B cell (primary cell): ENCODE results near the gene GNA12. TPM values are rescaled to one million over a fixed set of nuclear protein-coding genes. Genes with fewer than 3 reads are reported as not detected.

Experiments used
- ATAC-seq: fragments of 200-7000 bp; cut with Tn5 transposase; one replicate; pipeline ENCODE4 v1.10.0; 2021; ENCODE audit warnings: low read depth, mild to moderate bottlenecking, moderate number of reproducible peaks, moderate library complexity
- CTCF ChIA-PET: fragments of 350-600 bp; sonication (Branson Sonifier 250); formaldehyde crosslinking; loops from one replicate; lab custom pipeline; 2021; ENCODE audit warnings: antibody characterized with exemption, inconsistent platforms; lab: Charles Lee
- POLR2A ChIA-PET: fragments of 350-600 bp; sonication (Branson Sonifier 250); formaldehyde crosslinking; loops from one replicate; lab custom pipeline; 2021; ENCODE audit warnings: antibody characterized with exemption; lab: Charles Lee
- DNase-seq: peaks from one replicate; pipeline ENCODE4 v3.0.0; 2013
- H2AFZ ChIP-seq: 2 replicates; pipeline ENCODE4 v1.6.1; 2012; ENCODE audit warnings: mild to moderate bottlenecking, low read depth, low read length; ENCODE audit not compliant: insufficient read depth, poor library complexity, severe bottlenecking
- H3K27ac ChIP-seq, 2 donors: 1 replicate in 1 of 2; 2 replicates in 1 of 2; pipeline ENCODE4 v1.5.1; 2012 to 2013; ENCODE audit warnings: low read length in 2 of 2, mild to moderate bottlenecking in 2 of 2, moderate library complexity in 1 of 2
- H3K27me3 ChIP-seq, 4 experiments: fragments of 200-600 bp in 1 of 4; sonication (generic) in 1 of 4; replicated peaks in 1 of 4; 1 replicate in 2 of 4; 2 replicates in 2 of 4; pipeline versions ENCODE4 v1.6.1 to v1.7.0; 2013 to 2016; ENCODE audit warnings: low read length in 3 of 4, mild to moderate bottlenecking in 2 of 4, mixed read lengths in 1 of 4, moderate library complexity in 1 of 4; ENCODE audit not compliant: insufficient read depth in 4 of 4, control insufficient read depth in 3 of 4; ENCODE audit errors: control extremely low read depth in 1 of 4
- H3K36me3 ChIP-seq, 2 experiments: replicated peaks in 1 of 2; 1 replicate in 1 of 2; 2 replicates in 1 of 2; pipeline versions ENCODE4 v1.6.1 to v1.7.1; 2013; ENCODE audit warnings: low read length in 1 of 2; ENCODE audit not compliant: insufficient read depth in 2 of 2, control insufficient read depth in 1 of 2; ENCODE audit errors: control extremely low read depth in 1 of 2, extremely low read depth in 1 of 2
- H3K4me1 ChIP-seq, 2 donors: fragments of 200-600 bp in 1 of 2; sonication (generic) in 1 of 2; 1 replicate in 1 of 2; 2 replicates in 1 of 2; pipeline versions ENCODE4 v1.5.1 to v1.6.1; 2013 to 2017; ENCODE audit warnings: low read length in 2 of 2; ENCODE audit not compliant: control insufficient read depth in 2 of 2, insufficient read depth in 2 of 2
- H3K4me2 ChIP-seq: replicated peaks from 2 replicates; pipeline ENCODE3; 2012; ENCODE audit warnings: mild to moderate bottlenecking, low read depth, low read length; ENCODE audit not compliant: poor library complexity, severe bottlenecking
- H3K4me3 ChIP-seq, 5 experiments: fragments of 200-600 bp in 1 of 5; sonication (generic) in 1 of 5; 1 replicate in 3 of 5; 2 replicates in 2 of 5; pipeline versions ENCODE4 v1.5.1 to v1.7.0; 2011 to 2016; ENCODE audit warnings: low read length in 4 of 5, mild to moderate bottlenecking in 4 of 5, low read depth in 2 of 5, control low read depth in 1 of 5, moderate library complexity in 1 of 5; ENCODE audit not compliant: insufficient read depth in 1 of 5; ENCODE audit errors: control extremely low read depth in 1 of 5, extremely low read depth in 1 of 5
- H3K79me2 ChIP-seq: fragments of 200-600 bp; sonication (generic); one replicate; pipeline ENCODE4 v1.6.0; 2016; ENCODE audit warnings: low read length; ENCODE audit not compliant: control insufficient read depth, insufficient read depth
- H3K9ac ChIP-seq: fragments of 200-600 bp; sonication (generic); 2 replicates; pipeline ENCODE4 v1.6.1; 2017; ENCODE audit warnings: mild to moderate bottlenecking, low read length, moderate library complexity
- H3K9me3 ChIP-seq, 3 donors: one replicate each; pipeline versions ENCODE4 v1.6.1 to v1.7.1; 2013; ENCODE audit warnings: low read length in 2 of 3; ENCODE audit not compliant: control insufficient read depth in 2 of 3, insufficient read depth in 1 of 3; ENCODE audit errors: control extremely low read depth in 1 of 3
- H4K20me1 ChIP-seq: 2 replicates; pipeline ENCODE4 v1.6.0; 2012; ENCODE audit warnings: mild to moderate bottlenecking, low read length; ENCODE audit not compliant: insufficient read depth, control insufficient read depth, poor library complexity, severe bottlenecking
- H3K27ac Mint-ChIP-seq: one replicate; pipeline ENCODE4 v1.8.0; 2021; ENCODE audit warnings: mixed read lengths
- H3K27me3 Mint-ChIP-seq: one replicate; pipeline ENCODE4 v1.8.0; 2021; ENCODE audit warnings: mixed read lengths
- H3K4me1 Mint-ChIP-seq: one replicate; pipeline ENCODE4 v1.8.0; 2021; ENCODE audit warnings: mixed read lengths
- H3K4me3 Mint-ChIP-seq: one replicate; pipeline ENCODE4 v1.8.0; 2021; ENCODE audit warnings: mixed read lengths
- H3K9me3 Mint-ChIP-seq: one replicate; pipeline ENCODE4 v1.8.0; 2022; ENCODE audit warnings: mixed read lengths; ENCODE audit not compliant: insufficient read depth
- EZH2 ChIP-seq: IDR thresholded peaks from 2 replicates; pipeline ENCODE4 v1.6.1; 2012; ENCODE audit warnings: borderline replicate concordance, low read depth, mild to moderate bottlenecking, moderate library complexity, low read length; ENCODE audit not compliant: insufficient read depth, poor library complexity, severe bottlenecking
- WGBS: methylation state at CpG from one replicate; pipeline ENCODE4 v1.1.5; 2013; ENCODE audit warnings: missing lambda C conversion rate; ENCODE audit not compliant: insufficient coverage; 5-methylcytosine and 5-hydroxymethylcytosine counted together
- intact Hi-C: fragments of 100-400 bp; cut with micrococcal nuclease; formaldehyde crosslinking; loops from one replicate; pipeline ENCODE4 v1.10.0; 2022
- polyA plus RNA-seq: library from polyadenylated mRNA; depleted of rRNA; stranded (reverse); fragments of >200 nt; gene quantifications from 2 replicates; pipeline ENCODE4 v1.2.3, GENCODE V29; 2012
- total RNA-seq, 2 donors: library from RNA; stranded (reverse); fragments of 120-200 nt in 1 of 2; gene quantifications; 1 replicate in 1 of 2; 2 replicates in 1 of 2; pipeline versions ENCODE4 v1.2.3 to v1.2.4, GENCODE V29; 2013 to 2022
- TF ChIP-seq, protein P1 (sequence below): fragments of 200-600 bp; IDR thresholded peaks from one replicate; pipeline ENCODE4 v1.8.0; 2022; ENCODE audit warnings: antibody characterized with exemption, mild to moderate bottlenecking

GNA12 gene
- total and polyA plus RNA-seq, 2 donors (not counting 1 experiment from before 2014, with no cell fraction given), result 34.6 to 110 TPM

GRCh38 chr7:2883101-2883500 lies 39.0 kb upstream of the GNA12 start:
- Histone ChIP-seq H3K27me3 (peaks cover 0 to 2% (median 0%) of the 10 kb centered on the region in 4 experiments), H3K4me2 (no peak overlapping the region), H4K20me1 (no peaks in the 10 kb centered on the region), H3K9ac (no peak overlapping the region), H2AFZ (no peak overlapping the region), H3K4me1 (peaks cover 8 to 16% of the 10 kb centered on the region in 2 donors), H3K36me3 (no peaks in the 10 kb centered on the region), H3K79me2 (no peaks in the 10 kb centered on the region), H3K9me3 (no peaks in the 10 kb centered on the region), H3K27ac (no peak overlapping the region), H3K4me3 (no peak overlapping the region)
- 78% methylated on average over 17 of the region's 17 CpGs for WGBS
- no peak overlapping the region for H3K4me3 Mint-ChIP-seq
- no peaks in the 10 kb centered on the region for H3K9me3 Mint-ChIP-seq
- POLR2A ChIA-PET, result no interaction called here
- no peak for TF ChIP-seq EZH2
- TF ChIP-seq, protein P1, sequence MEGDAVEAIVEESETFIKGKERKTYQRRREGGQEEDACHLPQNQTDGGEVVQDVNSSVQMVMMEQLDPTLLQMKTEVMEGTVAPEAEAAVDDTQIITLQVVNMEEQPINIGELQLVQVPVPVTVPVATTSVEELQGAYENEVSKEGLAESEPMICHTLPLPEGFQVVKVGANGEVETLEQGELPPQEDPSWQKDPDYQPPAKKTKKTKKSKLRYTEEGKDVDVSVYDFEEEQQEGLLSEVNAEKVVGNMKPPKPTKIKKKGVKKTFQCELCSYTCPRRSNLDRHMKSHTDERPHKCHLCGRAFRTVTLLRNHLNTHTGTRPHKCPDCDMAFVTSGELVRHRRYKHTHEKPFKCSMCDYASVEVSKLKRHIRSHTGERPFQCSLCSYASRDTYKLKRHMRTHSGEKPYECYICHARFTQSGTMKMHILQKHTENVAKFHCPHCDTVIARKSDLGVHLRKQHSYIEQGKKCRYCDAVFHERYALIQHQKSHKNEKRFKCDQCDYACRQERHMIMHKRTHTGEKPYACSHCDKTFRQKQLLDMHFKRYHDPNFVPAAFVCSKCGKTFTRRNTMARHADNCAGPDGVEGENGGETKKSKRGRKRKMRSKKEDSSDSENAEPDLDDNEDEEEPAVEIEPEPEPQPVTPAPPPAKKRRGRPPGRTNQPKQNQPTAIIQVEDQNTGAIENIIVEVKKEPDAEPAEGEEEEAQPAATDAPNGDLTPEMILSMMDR, result no peak
- ATAC-seq (no peak), DNase-seq (no peak)
- H3K4me1 Mint-ChIP-seq, result peaks cover 19% of the 10 kb centered on the region
- CTCF ChIA-PET, result no interaction called here
- intact Hi-C loops, result loop anchor here (10.0 kb wide), 1 partner anchor 422 kb away; the partner anchor contains the start of gene SDK1
- no peaks in the 10 kb centered on the region for H3K27me3 Mint-ChIP-seq
- H3K27ac Mint-ChIP-seq, result no peak overlapping the region

DNA sequence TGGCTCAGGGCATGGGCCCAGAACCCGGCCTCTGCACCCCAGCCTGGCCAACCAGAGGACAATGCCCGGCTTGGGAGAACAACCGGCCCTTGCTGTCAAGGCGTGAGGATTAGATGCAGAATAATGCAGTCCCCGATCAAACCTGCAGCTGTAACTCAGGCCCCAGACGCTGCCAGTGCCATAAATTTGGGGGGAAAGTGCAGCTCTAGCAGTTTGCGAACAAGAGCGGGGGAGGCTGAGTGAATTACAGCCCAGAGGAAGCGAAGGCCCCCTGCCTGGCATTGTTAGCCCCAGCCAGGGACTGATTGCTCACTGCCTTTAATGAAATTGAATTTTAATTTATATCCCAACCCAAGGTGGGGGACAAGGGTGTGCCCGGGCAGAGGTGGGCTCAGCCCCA lies 38.0 kb upstream of the GNA12 start:
- Mint-ChIP-seq H3K4me3 (no peak overlapping the region), H3K9me3 (no peaks in the 10 kb centered on the region), H3K27me3 (no peaks in the 10 kb centered on the region), H3K4me1 (peaks cover 17% of the 10 kb centered on the region), H3K27ac (no peak overlapping the region)
- ATAC-seq (no peak), DNase-seq (no peak)
- ChIA-PET POLR2A (no interaction called here), CTCF (interaction anchor here (0.6 kb wide), 1 partner anchor 208 kb away, joined by 3 read pairs; no protein-coding TSS in a partner anchor)
- Histone ChIP-seq H3K27me3 (peaks cover 0 to 2% (median 0%) of the 10 kb centered on the region in 4 experiments), H3K27ac (no peak overlapping the region), H4K20me1 (no peaks in the 10 kb centered on the region), H3K9ac (no peak overlapping the region), H3K9me3 (no peaks in the 10 kb centered on the region), H3K4me3 (no peak overlapping the region), H3K36me3 (no peaks in the 10 kb centered on the region), H3K4me2 (no peak overlapping the region), H3K79me2 (no peaks in the 10 kb centered on the region), H2AFZ (no peak overlapping the region), H3K4me1 (peaks cover 8 to 15% of the 10 kb centered on the region in 2 donors)
- intact Hi-C loops, result loop anchor here (10.0 kb wide), 1 partner anchor 423 kb away; the partner anchor contains the start of gene SDK1
- 66% methylated on average over 9 of the region's 10 CpGs for WGBS
- TF ChIP-seq EZH2, result no peak
- TF ChIP-seq, protein P1, result no peak
